ENCODE measurements around the gene ZHX3. TPM values are rescaled to one million over a fixed set of nuclear protein-coding genes. Genes with fewer than 3 reads are reported as not detected.

Gene ZHX3
- polyA plus RNA-seq, 3 donors: 0.58 to 3.2 (median 1.1) TPM

- Mint-ChIP-seq H3K27ac (no peak overlapping the region), H3K36me3 (peaks cover 0 to 4% of the 10 kb centered on the region in 2 donors), H3K4me3 (no peak overlapping the region), H3K9me3 (peaks cover 0 to 4% (median 0%) of the 10 kb centered on the region in 7 donors), H3K27me3 (ENCODE audit: low read depth in 3 of 3) (peaks cover 33 to 48% (median 35%) of the 10 kb centered on the region in 3 donors), H3K4me1 (peaks cover 6% of the 10 kb centered on the region)
- Histone ChIP-seq H3K4me3 (replicated peaks in 1 of 3; ENCODE audit: low read depth in 2 of 3, low read length in 3 of 3) (no peak overlapping the region), H3K36me3 (replicated peaks in 1 of 2; ENCODE audit: control insufficient read depth in 1 of 2, insufficient read depth in 2 of 2, low read length in 2 of 2) (no peaks in the 10 kb centered on the region), H3K4me2 (replicated peaks; ENCODE audit: extremely low read depth, low read length, poor library complexity, severe bottlenecking) (no peak overlapping the region), H4K20me1 (ENCODE audit: insufficient read depth, low read length) (no peaks in the 10 kb centered on the region), H3K27ac (ENCODE audit: low read depth in 1 of 2, low read length in 2 of 2) (no peak overlapping the region), H3K4me1 (ENCODE audit: control insufficient read depth in 1 of 2, insufficient read depth in 2 of 2, low read length in 2 of 2) (peaks cover 11 to 15% of the 10 kb centered on the region in 2 donors), H2AFZ (ENCODE audit: insufficient read depth, low read depth, low read length, poor library complexity, severe bottlenecking) (no peak overlapping the region), H3K27me3 (ENCODE audit: control insufficient read depth in 2 of 2, insufficient read depth in 2 of 2, low read length in 2 of 2) (peaks cover 16 to 29% of the 10 kb centered on the region in 2 donors), H3K9ac (ENCODE audit: insufficient read depth, low read length, poor library complexity, severe bottlenecking) (no peak overlapping the region), H3K9me3 (replicated peaks in 1 of 2; ENCODE audit: control insufficient read depth in 1 of 2, insufficient read depth in 1 of 2, low read length in 2 of 2) (no peaks in the 10 kb centered on the region), H3K79me2 (ENCODE audit: insufficient read depth, low read length) (no peaks in the 10 kb centered on the region)
- no peak for DNase-seq
- WGBS (ENCODE audit: insufficient coverage): 86% methylated on average over 6 of the region's 8 CpGs
- TF ChIP-seq CTCF (IDR thresholded peaks at IDR 0.05): no peak
- intact Hi-C loops (cut with micrococcal nuclease): no loop called here
These were observed 176.2 kb downstream of the ZHX3 start for GRCh38 chr20:41141153-41141815.

- Histone ChIP-seq H3K9me3 (replicated peaks in 1 of 2; ENCODE audit: control insufficient read depth in 1 of 2, insufficient read depth in 1 of 2, low read length in 2 of 2) (no peaks in the 10 kb centered on the region), H3K36me3 (replicated peaks in 1 of 2; ENCODE audit: control insufficient read depth in 1 of 2, insufficient read depth in 2 of 2, low read length in 2 of 2) (no peaks in the 10 kb centered on the region), H3K9ac (ENCODE audit: insufficient read depth, low read length, poor library complexity, severe bottlenecking) (no peak overlapping the region), H3K4me2 (replicated peaks; ENCODE audit: extremely low read depth, low read length, poor library complexity, severe bottlenecking) (no peak overlapping the region), H3K27ac (ENCODE audit: low read depth in 1 of 2, low read length in 2 of 2) (no peak overlapping the region), H3K79me2 (ENCODE audit: insufficient read depth, low read length) (no peaks in the 10 kb centered on the region), H3K4me1 (ENCODE audit: control insufficient read depth in 1 of 2, insufficient read depth in 2 of 2, low read length in 2 of 2) (peaks cover 14 to 17% of the 10 kb centered on the region in 2 donors), H4K20me1 (ENCODE audit: insufficient read depth, low read length) (no peaks in the 10 kb centered on the region), H3K27me3 (ENCODE audit: control insufficient read depth in 2 of 2, insufficient read depth in 2 of 2, low read length in 2 of 2) (peaks cover 19 to 36% of the 10 kb centered on the region in 2 donors), H3K4me3 (replicated peaks in 1 of 3; ENCODE audit: low read depth in 2 of 3, low read length in 3 of 3) (no peak overlapping the region), H2AFZ (ENCODE audit: insufficient read depth, low read depth, low read length, poor library complexity, severe bottlenecking) (no peak overlapping the region)
- peaks cover 0 to 4% (median 2%) of the 10 kb centered on the region in 7 donors for H3K9me3 Mint-ChIP-seq
- peaks cover 41 to 55% (median 43%) of the 10 kb centered on the region in 3 donors for H3K27me3 Mint-ChIP-seq (ENCODE audit: low read depth in 3 of 3)
- peak overlapping the region in 1 of 7 donors; percentile 63 for H3K27ac Mint-ChIP-seq
- no peak overlapping the region for H3K4me3 Mint-ChIP-seq
- DNase-seq: no peak
- H3K36me3 Mint-ChIP-seq: peaks cover 0 to 10% of the 10 kb centered on the region in 2 donors
- WGBS (ENCODE audit: insufficient coverage): 92% methylated on average over 10 of the region's 10 CpGs
- intact Hi-C loops (cut with micrococcal nuclease): no loop called here
- no peak for TF ChIP-seq CTCF (IDR thresholded peaks at IDR 0.05)
- H3K4me1 Mint-ChIP-seq: peaks cover 9% of the 10 kb centered on the region
These were observed 177.1 kb downstream of the ZHX3 start for GRCh38 chr20:41140226-41141133.

Data from CD14-positive monocyte (primary cell).